Activated effector memory CD4-positive, alpha-beta T cell treated with anti-CD3 and anti-CD28 coated beads, Interleukin-2, amount 50 U/mL, for 16 hours (primary cell): ENCODE results near the gene HECTD4.
A peak's percentile ranks its signal among the peaks of the same experiment; 100 is the strongest.
"Not testable (repeated sequence)": the region's sequence is repeated elsewhere in the genome, so short reads cannot be mapped to it uniquely, and the experiment has no call there.

Experiments used
- DNase-seq: peaks from one replicate; pipeline ENCODE4 v3.0.0-alpha.2; 2020

Gene HECTD4

GRCh38 chr12:112244902-112245301 lies 137.3 kb downstream of the HECTD4 start:
- DNase-seq: not testable (repeated sequence)

DNA sequence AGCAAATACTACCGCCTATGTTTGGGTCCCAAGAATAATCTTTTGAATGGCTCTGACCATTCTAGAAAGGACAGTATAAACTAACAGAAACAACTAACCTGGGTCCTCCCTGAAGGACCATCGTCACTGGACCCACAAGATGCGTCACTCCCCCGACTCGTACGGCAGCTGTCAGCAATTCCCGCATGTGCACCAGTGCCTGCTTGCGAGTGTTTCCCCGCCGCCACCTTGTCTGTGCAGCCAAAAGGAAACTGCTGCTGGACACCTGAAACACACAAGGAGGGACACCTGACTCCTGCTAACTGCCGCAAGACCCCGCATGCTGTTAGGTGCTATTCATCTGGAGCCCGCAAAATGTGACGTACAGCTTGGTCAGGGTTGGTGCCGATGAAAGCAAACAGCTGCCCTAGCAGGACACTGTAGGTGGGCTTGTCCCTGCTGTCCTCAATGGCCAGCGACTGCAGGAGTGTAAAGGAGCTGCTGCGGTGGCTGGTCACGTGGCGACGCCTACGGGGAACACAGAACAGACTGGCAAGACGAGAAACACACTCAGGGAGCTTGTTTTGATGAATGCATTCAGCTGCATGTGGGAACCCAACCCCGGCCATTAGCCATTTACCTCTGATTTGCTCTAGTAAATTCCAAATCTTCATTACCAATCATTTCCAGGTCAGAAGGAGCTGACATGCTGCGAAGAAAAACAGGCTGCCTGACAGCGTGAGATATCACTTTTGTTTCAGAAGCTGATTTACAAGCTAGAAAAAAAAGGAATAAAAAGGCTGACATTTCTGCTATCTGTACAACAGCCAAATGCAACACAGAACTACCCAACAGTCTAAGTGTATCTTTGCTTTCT lies 138.7 kb downstream of the HECTD4 start:
- DNase-seq: no peak

GRCh38 chr12:112241176-112241575 lies 141.1 kb downstream of the HECTD4 start:
- no peak for DNase-seq

GRCh38 chr12:112239881-112240280 lies 142.3 kb downstream of the HECTD4 start:
- no peak for DNase-seq

DNA sequence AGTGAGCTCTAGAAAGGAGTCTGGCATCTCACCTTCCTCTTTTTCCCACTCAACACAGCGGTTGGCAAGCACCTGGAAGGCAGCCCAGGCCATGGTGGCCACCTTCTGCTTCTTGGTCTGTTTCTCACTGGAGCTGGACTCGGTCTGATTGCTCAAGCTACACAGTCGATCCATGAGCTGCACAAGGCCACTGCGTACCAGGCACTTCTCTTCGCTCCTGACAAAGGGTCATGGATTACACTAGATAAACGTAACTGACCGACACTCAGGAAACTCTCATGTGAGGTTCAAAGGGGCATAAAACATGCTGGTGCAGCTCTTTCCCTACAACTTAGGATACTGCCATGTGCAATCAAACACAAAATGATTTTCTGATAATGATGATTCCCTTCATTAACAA lies 143.2 kb downstream of the HECTD4 start:
- DNase-seq: no peak

GRCh38 chr12:112238441-112238840 lies 143.8 kb downstream of the HECTD4 start:
- no peak for DNase-seq

- no peak for DNase-seq
These were observed 145.4 kb downstream of the HECTD4 start for GRCh38 chr12:112236786-112237185.

- DNase-seq: no peak
These were observed 145.8 kb downstream of the HECTD4 start for GRCh38 chr12:112236386-112236785.

- no peak for DNase-seq
These were observed 147.9 kb downstream of the HECTD4 start for GRCh38 chr12:112234303-112234702.

GRCh38 chr12:112233242-112233641 lies 149.0 kb downstream of the HECTD4 start:
- no peak for DNase-seq

GRCh38 chr12:112230136-112230535 lies 152.1 kb downstream of the HECTD4 start:
- DNase-seq: no peak

DNA sequence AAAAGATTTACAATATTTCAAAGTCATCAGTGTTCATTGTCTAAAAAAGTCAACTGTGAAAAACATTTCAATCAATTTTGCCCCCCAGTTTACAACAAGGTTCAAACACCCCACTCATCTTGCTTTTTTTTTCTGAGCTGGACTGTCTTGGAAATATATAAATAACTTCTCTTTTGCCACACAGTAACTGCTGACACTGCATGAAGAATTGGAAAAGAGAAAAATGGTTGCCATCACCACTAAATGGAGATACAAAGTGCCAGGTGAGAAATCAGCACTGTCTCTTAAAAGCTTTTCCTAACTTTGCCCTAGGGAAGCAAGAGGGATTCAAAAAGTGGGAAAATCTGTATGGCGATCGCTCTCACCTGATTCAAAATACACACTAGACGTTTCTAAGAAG lies 155.5 kb downstream of the HECTD4 start:
- DNase-seq: no peak

GRCh38 chr12:112220628-112221027 lies 161.6 kb downstream of the HECTD4 start:
- DNase-seq: not testable (repeated sequence)

DNA sequence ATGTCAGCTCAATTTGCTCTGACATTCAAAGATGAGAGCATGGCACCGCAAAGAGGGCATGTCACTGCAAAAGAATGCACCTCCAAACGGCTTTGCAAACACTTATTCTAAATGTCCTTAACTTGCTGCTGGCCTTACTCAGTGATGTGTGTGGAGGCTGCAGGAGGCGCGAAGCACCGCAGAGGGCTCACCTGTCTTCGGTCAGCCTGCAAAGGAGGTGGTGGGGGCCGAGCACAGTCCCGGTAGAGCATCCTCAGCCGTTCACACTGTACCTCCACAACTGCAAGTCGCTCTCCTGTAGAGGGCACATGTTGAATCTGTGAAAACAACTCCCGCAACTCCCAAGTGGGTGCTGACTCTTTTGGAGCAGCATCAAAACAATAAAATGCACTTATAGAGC lies 163.0 kb downstream of the HECTD4 start:
- DNase-seq: no peak

- DNase-seq: no peak
These were observed 164.1 kb downstream of the HECTD4 start for GRCh38 chr12:112218150-112218549.

DNA sequence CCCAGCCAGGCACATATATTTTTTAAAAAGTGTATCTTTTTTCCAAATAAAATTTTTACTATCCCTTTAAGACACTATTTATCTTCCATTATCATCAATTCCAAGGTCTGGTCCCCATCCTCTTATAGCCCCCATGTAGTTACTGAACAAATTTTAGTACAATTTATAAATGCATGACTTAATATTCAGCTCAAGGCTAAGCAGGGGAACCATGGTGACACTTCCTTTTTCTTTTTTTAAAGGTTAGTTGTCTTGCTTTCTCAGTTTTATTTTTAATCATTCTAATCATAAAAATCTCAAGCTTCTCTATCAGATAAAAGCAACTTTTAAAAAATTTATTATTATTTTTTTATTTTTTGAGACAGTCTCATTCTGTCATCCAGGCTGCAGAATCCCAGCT lies 164.6 kb downstream of the HECTD4 start:
- no peak for DNase-seq

DNA sequence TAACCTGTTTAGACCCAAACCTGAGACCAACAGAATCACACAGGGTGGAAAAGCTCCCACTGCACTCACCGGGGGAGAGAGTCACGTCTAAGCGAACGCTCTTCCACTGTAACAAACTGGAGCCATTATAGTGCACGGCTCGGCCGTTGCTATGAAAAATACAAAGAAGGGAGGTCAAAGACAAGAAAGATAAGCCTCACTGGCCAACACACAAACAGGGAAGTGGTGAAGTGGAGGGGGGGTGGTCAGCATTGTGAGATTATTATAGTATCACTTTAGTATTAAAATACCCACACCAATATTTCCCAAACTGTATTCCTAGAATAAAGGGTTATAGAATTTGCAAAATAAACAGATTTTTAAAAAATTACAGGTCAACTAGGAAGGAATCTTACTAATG lies 166.0 kb downstream of the HECTD4 start:
- no peak for DNase-seq

GRCh38 chr12:112214064-112214463 lies 168.2 kb downstream of the HECTD4 start:
- no peak for DNase-seq

GRCh38 chr12:112208301-112208910 lies 173.8 kb downstream of the HECTD4 start:
- no peak for DNase-seq

- no peak for DNase-seq
These were observed 174.8 kb downstream of the HECTD4 start for GRCh38 chr12:112207397-112207924.

- DNase-seq: no peak
These were observed 175.3 kb downstream of the HECTD4 start for GRCh38 chr12:112206944-112207343.

DNA sequence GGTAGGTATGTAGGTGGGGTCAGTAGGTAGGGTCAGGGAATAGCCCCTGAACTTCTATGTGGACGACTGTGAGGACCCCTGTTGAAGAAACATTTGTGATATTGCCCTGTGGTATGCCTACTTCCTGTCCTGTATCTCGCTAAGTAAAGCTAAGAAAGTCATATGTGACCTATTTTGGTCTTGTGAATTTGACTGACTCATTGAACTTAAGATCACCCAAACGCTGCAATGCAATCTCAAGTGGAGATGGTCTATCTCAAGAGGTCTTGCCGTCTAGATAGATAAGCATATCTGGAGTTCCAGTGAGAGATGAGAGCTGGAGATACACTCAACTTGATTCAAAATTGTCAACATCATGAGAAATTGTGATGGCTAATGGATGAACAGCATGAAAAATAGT lies 183.1 kb downstream of the HECTD4 start:
- DNase-seq: no peak

GRCh38 chr12:112198120-112198733 lies 184.0 kb downstream of the HECTD4 start:
- peak; percentile 75 for DNase-seq
